ENCODE measurements around the gene MRO.

GRCh38 chr18:50788284-50788683, 31.5 kb downstream of the MRO start:
- TF ChIP-seq CTCF (conservative IDR thresholded peaks at IDR 0.05; ENCODE audit: low read depth, low read length) (no peak), EZH2 (IDR thresholded peaks at IDR 0.05; ENCODE audit: borderline replicate concordance, low read depth, low read length, poor library complexity, severe bottlenecking) (no peak)
